Measurements from ENCODE around the gene C17orf113.
"Not testable (repeated sequence)": the region's sequence is repeated elsewhere in the genome, so short reads cannot be mapped to it uniquely, and the experiment has no call there.

Gene C17orf113

DNA sequence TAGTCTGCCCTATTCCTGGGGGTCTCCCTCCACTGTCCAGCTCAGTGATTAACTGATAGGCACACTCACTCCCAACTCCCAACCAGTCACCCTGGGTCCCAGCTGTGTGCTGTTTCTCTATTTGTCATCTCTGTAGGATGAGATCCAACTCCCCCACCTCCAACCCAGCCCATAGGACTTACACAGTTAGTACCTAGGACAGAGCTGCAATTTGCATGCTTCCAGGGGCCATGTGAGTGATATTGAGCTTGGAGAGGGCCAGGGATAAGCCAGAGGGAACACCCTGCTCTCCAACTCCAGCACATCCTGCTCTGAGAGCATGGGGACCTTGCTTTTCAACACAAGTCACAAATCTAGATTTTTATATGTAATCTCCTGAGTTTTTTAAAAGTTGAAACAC is 8.8 kb downstream of the C17orf113 start:
- DNase-seq, result no peak

DNA sequence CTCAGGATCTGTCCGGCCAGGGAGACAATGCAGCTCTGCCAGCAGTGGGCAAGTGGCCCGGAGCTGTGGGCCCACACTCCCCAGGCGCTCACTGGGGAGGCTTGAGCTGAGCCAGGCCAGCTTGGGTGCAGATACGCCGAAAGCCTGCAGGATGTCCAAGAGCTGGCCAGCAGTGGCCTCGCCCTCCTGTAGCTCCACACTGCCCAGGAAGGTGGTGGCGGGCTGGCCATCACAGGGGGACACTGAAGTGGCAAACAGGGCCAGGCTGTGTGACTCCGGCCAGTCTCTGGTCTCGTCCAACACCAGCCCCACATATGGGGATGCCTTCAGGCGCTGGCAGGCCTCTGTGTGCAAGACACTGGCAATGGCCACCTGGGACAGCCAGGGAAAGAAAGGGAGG is 9.6 kb downstream of the C17orf113 start:
- no peak for DNase-seq

DNA sequence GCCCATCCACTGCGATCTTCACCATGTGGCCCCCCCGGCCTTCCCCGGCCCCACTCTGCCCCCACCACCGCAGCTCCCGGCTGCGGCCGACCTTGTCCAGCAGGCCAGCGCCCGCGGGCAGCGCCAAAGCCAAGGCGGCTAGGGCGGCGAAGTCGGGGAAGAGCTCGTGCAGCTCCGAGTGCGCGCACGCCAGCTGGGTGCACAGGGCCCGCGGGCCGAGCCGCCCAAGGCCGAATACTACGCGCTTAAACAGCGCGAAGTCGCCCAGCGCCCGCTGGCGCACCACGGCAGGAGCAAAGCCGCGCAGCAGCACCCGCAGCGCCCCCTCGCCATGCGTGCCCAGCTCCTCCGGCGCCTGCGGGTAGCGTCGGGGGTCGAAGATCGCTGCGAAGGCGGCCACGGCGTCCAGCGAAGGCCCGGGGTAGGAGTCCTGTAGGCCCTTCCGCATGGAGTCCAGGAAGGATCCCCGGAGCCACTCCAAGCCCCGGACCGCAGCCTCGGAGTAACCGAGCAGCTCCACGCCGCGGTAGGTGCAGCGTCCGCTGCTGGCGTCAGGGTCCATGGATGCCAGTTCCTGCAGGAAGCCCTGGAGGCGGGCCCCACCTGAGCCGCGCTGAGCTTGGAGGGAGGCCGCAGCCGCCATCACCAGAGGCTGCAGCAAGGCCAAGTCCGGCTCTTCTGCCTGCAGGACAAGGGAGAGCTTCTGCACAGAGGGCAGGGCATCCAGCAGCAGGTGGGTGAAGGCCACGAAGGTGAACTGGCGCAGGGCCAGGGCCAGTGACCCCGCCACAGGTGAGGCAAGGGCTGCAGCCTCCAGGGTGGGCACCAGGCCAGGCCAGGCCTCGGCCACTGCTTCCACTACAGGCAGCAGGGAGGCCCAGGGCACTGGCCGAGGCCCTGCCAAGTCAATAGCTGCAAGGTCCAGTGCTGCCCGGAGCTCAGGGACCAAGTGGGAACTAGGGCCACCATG is 10.3 kb downstream of the C17orf113 start:
- no peak for DNase-seq

DNA sequence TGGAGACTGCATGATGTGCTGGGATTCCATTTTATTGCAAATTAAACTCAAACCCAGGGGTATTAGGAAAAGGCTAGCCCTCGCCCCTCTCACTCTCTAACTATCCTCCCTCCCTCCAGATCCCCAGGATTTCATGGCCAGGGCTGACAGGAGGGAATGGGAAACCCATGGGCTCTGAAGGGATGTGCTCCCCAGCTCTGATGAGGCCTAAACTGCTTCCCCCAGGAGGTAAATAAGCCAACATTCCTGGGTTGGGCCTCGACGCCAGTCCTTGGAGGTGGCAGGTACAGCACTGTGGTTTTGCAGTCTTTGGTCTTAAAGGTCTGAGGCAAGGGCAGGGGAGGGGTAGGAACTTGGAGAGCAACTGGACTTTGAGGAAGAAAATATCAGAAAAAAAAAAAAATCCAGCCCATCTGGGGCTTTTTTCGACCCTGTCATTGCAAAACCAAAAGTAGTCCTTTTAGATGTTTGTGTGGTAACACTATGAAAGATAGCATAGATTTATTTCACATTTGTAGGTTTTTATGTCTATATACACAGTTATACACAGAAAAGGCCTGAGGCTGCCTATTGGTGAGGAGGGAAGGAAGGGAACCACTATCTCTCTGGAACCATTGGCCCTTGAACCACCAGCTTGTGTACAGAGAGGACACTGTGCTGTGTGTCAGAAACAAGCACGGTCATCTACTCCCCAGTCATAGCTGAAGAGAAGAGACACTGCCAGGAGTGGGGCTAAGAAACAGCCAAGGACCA is 12.0 kb downstream of the C17orf113 start:
- no peak for DNase-seq

DNA sequence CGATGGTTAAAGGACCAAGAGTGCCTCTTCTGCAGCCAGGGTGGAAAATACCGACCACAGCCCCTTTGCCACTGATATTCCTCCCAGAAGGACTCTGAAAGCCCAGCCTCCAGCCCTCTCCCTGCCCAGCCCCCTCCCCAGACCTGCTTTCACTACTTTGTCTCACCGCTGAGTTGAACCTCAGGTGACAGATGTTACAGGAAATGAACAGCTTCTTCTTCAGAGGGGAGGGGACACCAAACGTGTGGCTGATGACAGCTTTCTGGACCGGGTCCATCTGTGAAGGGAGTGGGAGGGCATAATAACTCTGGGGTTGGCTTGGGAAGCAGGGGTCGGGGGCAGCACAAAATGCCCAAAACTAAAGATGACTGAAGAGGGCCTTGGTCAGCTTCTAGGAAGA is 16.3 kb downstream of the C17orf113 start:
- DNase-seq, result no peak

DNA sequence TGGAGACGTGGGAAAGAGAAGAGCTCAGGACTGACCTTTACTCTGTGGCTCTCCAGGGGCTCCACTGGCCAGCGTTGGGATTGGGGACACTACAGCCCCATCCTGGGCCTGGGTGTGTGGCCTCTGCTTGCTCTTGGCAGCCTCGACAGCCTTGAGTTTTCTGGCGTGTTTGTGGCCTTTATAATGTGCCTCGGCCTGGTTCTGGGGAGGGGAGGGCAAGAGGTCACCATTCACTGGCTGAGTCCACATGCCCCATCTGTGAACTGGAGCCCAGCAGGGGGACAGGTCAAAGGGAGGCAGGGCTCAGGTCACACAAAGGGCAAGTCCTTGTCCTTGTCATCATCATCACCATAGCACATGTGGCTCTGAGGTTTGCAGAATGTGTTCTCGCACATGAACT is 18.8 kb downstream of the C17orf113 start:
- no peak for DNase-seq

DNA sequence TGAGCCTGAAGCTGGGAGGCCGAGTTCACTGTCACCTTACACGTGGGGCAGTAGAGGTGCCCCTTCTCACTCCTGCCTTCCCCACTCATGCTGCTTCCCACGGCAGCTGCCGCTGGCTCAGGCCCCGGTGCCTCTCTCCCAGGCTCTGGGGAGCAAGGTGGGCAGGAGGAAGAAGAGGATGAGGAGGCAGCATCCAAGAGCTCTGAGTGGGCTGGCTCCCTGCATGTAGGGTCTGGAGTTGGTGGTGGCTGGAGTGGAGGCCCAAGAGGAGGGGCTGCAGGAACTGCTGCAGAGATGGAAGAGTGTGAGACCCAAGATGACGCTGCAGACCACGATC is 21.6 kb downstream of the C17orf113 start:
- DNase-seq, result no peak

DNA sequence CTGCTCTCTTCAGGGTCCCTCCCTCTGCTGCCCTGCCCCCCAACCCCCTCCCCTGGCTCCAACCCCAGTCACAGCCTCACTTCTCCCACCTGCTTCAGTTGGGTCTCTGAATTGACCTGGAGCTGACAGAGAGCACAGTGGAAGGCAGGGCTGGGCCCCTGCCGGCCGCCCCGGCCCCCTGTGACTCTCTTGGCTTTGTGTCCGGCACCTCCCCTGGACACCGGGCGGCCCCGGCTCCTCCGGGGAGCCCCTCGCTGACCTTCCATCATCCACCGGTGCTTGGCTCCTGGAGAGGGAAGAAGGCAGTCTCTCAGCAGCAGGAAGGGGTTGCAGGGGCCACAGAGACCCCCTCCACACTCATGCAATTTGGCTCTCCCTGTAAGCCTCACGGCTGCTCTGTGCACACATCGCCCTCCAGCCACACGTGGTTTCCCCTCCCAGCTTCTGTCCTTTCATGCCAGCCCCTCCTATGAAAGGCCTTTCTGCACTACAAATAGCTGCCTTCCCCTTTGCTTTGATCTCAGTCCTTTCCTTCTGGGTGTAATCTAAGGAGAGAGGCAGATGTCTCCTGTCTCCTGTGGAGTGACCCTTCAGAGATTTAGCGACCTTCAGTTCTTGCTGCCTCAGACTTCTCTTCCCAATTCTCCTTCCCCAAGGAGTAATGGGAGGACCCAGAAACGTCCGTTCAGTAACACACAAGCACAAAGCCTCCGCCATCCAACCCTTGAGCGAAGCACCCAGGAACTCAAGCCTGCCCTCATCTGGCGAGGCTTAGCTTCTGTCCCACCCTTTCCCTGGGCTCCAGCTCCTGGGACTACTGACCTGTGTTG is 22.2 kb downstream of the C17orf113 start:
- DNase-seq, result no peak

DNA sequence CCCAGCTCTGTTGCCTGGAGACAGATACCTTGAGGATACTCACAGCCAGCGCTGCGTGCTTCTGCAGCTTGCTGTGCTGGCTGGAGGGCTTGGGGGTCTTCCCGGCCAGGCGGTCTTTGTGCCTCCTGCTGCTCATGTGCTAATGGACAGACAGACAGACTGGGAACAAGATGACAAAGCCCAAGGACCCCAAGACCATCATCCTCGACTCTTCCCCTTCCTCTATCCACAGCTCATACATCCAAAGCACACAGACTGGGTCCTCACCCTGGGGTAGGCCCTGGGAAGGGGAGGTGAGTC is 22.9 kb downstream of the C17orf113 start:
- DNase-seq, result no peak

DNA sequence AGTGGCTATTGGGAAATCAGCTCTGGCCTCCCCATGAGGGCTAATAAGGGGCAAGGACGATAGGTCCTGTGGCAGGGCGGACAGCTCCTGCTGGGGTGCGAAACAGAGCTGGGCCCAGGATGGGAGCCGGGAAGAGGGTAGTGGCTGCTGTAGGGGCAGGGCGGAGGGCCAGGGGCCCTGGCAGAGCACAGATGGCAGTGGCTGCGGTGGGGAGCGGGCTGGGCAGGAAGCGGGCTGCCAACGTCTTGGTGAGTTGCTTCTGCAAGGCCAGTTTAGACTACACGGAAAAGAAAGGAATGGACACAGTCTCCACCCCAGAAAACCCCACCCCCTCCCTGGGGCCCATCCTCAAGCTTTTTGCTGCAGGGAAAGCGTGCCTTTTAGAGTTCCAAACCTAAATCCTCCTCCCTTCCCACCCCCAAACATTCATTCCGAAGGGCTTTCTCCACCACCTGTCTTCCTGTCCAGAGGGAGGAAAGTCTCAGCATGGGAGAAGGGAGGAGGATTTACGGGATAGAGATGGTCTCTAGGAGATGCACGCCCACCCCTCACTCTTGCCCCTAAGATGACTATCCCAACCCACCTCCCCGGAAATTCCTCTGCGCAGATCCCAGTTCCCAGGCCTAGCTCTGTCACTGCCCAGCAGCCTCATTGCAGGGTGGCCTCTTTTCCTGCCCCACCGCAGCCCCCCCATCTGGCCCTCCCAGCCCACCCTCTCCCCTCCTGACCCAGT is 23.4 kb downstream of the C17orf113 start:
- DNase-seq, result no peak

DNA sequence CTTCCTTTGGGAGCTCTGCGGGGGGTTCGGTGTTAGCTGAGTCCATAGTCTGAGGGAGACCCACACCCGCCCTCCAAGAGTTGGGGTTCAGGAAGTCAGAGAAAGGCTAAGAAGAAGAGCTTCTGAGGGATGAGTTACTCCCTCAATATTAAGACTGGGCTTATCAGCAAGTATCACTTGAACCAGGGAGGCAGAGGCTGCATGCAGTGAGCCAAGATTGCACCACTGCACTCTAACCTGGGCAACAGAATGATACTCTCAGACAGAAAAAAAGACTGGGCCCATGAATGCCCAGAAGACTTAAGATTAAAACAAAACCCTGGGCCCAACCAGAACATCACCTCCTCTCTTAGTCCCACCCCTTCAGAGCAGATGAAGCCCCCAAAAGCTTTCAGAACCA is 24.5 kb downstream of the C17orf113 start:
- no peak for DNase-seq

DNA sequence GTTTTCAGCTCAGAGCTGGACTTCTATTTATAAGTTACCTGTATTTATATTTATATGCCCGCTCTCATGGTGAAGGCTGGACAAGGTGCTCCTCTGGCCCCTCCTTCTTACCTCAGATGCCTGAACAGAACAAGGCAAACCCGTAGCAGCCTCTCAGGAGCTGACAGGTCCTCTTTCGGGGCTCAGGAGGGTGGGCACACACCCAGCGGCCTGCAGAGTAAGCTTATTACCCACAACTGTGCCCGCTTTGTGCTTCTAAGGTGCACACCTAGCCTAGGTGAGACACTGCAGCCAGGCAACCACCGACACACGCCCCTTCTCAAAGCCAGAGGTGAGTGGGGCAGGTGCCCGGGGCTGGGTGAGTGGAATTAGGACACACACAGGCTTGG is 25.2 kb downstream of the C17orf113 start:
- DNase-seq, result no peak

DNA sequence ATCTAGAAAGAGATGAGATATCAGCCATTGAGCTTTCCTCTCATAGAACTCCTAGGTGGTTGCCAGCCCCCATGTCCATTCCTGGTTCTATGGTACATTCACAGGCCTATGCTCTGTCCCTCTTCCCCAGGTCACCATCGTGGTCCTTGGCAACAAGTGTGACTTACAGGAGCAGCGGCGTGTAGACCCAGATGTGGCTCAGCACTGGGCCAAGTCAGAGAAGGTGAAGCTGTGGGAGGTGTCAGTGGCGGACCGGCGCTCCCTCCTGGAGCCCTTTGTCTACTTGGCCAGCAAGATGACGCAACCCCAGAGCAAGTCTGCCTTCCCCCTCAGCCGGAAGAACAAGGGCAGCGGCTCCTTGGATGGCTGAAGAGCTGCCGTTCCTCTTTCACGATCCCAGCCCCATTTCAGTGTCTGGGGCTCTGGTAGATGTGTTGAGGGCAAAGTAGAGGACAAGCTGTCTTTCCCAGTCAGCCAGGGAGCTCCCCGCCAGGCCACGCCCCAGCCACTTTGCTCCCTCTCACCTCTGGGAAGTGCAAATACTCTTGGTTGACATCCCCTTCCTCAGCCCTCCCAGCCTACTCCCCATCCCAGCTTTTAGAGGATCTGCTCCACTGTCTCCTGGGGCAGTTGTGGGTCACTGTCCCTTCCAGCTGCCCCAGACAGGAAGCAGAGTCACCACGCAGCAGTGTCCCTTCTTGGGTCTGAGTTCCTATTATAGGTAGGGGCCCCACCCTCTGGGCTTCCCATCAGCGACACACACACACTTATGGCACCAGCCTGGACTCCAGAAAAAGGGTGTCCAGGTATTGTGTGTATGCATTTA is 26.7 kb downstream of the C17orf113 start:
- peak; percentile 54 for DNase-seq

DNA sequence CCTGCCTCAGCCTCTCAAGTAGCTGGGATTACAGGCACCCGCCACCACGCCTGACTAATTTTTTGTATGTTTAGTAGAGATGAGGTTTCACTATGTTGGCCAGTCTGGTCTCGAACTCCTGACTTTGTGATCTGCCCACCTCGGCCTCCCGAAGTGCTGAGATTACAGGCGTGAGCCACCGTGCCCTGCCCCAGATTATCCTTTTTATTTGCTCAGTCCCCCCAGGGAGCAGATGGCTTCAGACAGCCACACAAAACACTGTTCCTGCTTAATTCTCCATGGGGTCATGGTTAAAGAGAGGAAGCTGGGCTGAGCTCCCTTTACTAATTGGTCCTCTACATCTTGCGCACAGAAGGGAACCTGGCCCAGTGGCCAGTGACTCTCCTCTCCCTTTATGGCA is 29.6 kb downstream of the C17orf113 start:
- DNase-seq, result not testable (repeated sequence)

DNA sequence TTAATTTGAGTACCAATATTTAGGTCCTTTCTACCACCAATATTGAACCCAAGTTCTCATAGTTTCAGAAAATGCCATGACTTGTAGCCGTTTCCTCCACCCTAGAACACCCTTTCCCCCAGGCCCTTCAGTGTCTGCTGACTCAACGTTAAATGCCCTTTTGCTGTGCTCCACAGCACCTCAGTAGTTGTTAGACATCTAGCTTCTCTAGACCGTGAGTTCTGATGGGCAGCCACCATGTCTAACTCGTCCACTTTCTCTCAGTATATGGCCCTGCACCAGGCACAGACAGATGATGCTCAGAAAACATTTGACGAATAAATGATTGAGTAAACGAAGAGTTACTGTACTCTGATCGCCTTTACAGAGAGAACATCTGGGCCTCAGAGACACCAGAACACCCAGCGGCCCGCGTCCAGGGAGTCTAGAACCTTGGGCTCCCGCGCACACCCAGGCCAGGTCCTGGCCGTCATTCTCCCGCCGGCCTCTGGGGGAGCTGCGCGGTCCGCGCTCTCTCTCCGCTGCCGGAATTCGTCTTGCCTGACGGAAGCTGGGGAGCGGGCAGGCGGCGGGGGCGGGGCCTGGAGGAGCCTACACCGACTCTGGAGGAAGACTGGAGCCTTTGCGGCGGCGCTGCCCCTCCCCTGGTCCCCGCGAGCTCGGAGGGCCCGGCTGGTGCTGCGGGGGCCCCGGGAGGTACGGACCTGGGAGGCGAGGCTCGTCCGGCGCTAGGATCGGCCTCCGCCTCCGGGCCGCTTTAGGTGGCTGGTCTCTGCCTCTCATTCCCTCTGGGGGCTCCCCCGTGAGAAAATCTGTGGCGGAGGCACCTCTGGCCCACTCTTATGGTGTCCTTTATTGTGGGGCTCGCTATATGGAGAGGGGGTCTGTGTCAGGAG is 30.6 kb downstream of the C17orf113 start, which contains the start of gene NKIRAS2:
TSS of gene NKIRAS2 (plus strand) at position 582 of the 896 bp plus-strand sequence. CDS start 1,488 bp downstream, outside the sequence.
- peak; percentile 92 for DNase-seq

DNA sequence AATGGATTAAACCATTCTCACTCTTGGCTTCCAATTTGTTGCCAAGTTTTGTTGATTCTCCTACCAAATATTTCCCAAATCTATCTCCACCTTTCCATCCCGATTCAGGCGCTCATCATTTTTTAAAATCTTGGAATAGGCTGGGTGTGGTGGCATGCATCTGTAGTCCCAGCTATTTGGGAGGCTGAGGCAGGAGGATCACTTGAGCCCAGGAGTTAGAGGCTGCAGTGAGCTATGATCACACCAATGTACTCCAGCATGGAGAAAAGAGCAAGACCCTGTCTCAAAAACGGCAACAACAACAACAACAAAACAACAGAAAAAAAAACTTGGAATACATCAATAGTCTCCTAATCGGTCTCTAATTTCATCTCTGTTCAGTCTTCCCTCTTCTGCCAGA is 31.4 kb downstream of the C17orf113 start:
- DNase-seq, result no peak

DNA sequence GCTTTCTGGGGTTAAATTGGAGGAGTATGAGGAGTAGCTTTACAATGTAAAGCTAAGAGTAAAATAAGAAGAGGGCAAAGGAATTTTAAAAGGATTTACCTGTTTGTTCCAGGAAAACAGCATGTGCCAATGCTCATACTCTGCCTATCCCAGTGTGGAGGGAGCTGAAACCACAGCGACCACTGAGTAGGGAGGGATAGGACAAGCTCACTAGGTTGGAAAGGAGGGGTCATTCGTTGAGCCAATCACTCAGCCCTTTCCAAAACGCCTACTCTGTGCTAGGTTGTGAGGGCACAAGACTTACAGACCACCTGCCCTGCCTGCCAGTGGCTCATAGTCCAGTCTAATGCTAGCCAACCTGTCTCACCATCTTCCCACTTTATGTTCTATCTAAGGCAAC is 32.1 kb downstream of the C17orf113 start:
- DNase-seq, result no peak

DNA sequence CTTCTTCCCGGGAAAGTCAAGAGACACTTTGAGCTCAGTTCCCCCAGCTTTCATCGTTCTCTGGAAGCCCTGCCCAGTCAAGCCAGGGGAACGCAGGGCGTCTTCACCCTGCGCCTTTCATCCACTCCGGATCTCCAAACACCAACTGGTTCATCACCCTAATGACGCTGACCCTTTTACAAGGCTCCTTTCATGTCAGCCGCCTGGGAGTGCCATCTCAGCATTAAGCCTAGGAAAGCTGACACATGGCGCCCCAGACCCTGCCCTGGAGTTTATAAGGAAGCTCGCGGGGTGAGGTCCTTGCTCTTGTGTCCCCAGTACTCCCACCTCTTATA is 32.6 kb downstream of the C17orf113 start:
- no peak for DNase-seq

DNA sequence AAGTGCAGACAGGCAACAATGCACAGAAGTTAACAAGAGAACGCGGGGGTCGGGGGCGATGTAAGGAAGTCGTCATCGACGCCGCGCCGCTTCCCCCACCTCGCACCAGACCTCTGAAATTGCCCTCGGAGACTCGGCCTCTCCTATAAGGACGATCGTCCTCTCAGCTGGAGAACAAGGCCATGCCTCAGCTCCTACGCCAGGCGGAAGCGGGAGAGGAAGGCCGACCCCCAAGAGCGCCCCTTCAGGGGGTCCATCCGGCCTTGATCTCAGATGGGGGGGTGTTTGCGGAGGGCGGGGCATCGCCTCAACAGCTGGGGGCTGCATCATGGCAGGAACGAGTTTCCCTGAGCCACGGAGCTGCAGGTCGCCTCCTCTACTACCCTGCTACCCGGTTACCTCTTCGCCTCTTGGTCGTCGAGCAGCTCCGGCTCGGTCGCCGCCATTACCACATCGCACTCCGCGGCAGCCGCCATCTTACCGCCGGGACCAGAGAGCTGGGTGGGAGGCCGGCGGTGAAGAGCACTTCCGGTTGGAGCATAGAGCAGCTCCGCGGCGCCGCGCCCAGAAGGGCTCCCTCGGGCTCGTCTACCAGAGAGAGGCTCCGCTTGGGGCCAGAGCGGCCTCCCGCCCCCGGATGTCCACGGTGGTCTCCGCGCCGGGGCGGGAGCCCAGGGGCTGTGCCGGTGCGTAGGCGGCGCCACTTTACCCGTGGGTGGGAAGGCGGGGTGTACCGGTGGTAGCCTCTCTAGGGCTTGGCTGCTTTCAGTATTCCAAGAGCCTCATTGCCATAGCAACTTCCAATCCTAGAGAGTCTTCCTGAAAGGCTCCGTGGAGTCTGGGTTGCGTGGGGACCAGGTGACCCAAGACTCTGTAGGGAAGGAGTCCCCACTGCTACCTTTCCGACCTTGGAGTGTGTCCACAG is 33.2 kb downstream of the C17orf113 start, which contains the start of gene DNAJC7:
TSS of gene DNAJC7 (minus strand) at position 499 of the 925 bp plus-strand sequence. CDS start at position 476, 23 bp downstream.
- peak; percentile 92 for DNase-seq
